RCC 7860 (cell line): ENCODE measurements around the gene SBF2.
"Not testable (repeated sequence)": the region's sequence is repeated elsewhere in the genome, so short reads cannot be mapped to it uniquely, and the experiment has no call there.

ENCODE experiments used
- DNase-seq: peaks from one replicate; pipeline ENCODE4 v3.0.0-alpha.2; 2015; ENCODE audit warnings: low spot score
- FAIRE-seq: peaks from 2 replicates; lab custom pipeline; 2012; peaks lifted over from hg19 to GRCh38; lab: Jason Lieb, UNC

SBF2 gene

DNA sequence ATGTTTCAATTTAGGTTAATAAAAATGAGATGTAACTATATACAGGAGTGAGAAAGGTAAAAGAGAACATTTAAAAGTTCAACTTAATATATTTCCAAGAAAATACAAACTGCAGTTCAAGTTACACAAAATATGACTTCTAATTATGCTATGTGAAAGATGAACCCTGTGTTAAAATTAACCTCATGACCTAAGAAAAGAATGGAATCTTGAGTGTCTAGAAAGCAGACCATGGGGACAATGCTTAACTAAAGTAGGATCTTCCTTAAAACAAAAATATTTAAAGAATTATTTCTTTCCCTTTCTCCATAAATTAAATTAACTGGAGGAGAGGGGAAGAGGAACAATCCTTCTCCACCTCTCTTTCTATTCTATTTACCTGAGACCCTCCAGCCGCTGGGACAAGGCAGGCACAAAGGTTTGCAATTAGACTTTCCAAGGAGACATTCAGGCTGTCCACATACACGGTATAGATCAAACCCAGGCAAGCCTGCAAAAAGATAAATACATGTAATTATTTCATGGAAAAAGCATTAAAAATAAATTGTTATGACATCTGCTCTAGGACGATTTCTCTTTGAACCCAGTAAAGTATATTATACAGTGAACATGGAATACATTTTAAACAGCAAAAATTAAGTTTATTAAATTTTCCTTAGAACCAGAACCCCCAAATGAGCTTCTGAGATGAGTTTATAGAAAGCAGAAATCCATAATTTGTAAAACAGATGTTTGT lies 264.5 kb downstream of the SBF2 start:
- DNase-seq (no peak), FAIRE-seq (no peak)

DNA sequence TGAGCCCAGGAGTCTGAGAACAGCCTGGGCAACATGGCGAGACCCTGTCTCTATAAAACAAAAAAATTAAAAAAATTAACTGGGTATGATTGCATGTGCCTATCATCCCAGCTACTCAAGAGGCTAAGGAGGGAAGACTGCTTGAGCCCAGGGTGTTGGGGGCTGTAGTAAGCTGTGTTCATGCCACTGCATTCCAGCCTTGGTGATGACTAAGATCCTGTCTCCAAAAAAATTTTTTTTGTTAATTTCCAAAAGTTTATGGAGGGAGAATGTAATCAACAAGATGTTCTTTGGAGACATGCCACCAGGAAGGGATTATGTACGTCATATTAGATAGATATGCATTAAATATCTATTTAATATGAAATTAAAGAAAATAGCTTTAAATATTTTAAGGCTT lies 267.5 kb downstream of the SBF2 start:
- FAIRE-seq (no peak), DNase-seq (no peak)

DNA sequence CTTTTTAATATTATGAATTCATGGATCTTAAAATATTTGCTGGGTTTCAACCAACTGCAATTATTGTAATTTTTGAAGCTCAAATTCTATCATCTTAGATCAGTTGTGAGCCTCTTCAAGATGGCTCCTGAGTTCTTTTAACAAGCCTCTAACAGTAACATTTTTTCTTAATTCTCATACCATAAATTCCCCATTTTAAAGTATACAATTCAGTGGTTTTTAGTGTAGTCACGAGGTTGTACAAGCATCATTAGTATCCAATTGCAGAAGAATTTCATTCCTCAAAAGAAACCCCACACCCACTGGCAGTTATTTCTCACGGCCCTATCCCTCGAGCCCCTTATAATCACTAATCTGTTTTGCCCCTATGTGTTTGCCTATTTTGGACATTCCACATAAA lies 270.8 kb downstream of the SBF2 start:
- DNase-seq, result no peak
- FAIRE-seq, result no peak

DNA sequence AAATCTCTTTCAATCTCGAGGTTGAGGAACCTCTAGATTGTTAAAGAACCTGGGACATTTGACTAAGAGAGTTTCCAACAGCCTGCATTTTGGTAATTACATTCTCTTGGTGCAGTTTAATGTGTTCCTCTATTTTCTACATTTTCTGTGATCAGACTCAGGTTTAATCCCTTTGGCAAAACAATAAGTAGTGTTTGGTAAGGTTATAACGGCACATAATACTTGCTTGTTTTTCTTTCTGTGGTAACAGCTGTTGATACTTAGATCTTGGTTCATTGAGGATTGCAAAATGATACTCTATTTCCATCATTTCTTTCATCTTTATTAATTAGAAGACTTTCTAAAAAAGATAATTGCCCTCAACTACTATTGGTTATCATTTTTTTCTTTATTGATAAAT lies 271.3 kb downstream of the SBF2 start:
- FAIRE-seq, result no peak
- DNase-seq, result no peak

DNA sequence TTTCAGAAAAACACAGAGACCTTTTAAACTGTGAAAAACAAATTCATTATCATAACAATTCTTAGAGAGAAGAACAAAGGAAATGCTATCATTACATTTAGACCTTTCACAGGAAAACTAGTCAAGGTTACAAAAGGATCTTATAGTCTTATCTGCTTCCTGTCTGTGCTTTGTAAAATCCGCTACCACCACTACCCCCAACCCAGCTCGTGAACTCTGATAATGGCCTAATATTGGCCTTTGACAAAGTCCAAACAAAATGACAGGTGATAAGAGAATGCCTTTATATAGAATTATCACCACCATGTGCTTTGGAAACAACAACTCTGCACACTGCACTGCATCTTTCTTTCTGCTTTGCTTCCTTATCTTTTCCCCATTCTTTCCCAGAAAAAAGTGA lies 272.5 kb downstream of the SBF2 start:
- no peak for DNase-seq

DNA sequence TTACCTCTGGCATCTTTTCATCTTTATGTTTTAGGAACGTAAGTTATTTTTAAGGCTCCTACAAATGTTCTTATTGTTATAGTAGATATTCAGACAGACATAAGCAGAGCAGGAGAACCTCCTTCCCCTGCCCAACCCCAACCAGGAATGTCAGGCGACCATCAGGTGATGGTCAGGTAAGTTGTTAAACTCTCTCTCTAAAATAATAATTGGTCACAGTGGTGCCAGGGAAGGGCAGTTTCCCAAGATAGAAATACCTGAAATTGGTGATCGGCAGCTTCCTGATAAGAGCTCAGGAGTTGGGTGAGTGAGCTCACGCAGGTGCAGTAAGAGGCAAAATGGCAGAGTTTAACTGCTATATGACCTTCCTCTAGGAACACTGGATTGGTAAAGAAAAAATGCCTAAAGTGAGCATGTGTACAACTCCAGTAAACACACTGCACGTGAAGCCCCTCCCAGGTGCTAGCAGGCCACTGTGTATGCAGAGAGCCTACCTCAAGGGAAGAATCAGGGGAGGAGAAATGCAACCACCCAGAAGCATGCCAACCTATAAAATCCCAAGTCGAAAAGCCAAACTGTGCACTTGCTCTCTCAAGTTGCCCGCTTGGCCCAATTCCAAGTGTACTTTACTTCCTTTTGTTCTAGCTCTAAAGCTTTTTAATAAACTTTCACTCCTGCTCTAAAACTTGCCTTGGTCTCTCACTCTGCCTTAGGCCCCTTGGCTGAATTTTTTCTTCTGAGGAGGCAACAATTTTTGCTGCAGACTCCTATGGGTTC lies 273.9 kb downstream of the SBF2 start:
- DNase-seq (no peak), FAIRE-seq (no peak)

More for the DNA sequence above, 272.5 kb downstream of the SBF2 start:
- no peak for FAIRE-seq

DNA sequence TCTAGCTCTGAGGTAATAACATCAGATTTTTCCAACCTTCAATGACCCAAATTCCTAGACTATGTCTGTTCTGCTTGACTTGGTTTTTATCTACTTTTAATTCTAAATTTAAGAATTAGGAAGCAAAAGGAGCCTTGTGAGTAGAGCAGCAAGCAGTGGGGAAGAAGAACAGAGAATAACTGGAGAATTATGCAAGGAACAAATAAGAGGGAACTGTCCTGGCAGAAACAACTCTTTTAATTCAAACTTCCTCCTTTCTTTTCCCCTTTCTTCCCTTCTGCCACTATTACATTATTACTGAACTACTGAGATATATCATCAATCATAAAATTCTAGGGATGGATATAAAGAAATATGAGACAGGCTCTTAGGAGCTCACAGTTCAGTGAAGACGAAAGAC lies 276.1 kb downstream of the SBF2 start:
- FAIRE-seq, result no peak
- DNase-seq, result no peak

DNA sequence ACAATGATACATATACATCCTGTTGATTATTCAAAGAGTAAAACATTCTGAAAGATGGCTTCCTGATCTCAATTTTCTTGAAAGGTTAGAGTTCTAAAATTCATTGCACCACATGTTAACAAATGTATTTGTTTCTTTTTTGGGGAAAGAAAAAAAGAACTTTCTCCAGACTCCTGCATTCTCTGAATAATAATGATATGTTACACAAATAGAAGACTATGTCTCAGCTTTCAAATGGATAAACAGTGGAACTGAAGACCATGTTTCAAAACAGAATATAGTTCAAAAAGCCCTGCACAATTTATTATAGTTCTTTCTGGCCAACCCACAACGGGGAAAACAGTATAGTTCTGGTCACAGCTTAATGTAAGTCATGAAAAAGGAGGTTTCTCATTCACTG lies 277.0 kb downstream of the SBF2 start:
- DNase-seq, result no peak
- FAIRE-seq, result no peak

DNA sequence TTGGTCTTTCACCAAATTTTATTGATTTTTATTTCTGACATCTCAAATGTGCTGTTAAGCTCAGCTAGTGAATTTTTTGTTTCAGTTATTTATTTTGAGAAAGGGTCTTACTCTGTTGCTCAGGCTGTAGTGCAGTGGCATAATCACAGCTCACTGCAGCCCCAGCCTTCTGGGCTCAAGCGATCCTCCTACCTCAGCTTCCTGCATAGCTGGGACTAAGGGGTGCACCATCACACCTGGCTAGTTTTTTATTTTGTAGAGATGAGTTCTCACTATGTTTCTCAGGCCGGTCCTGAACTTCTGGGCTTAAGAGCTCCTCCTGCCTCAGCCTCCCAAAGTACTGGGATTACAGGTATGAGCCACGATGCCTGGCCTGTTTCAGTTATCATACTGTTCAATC lies 282.0 kb downstream of the SBF2 start:
- no peak for FAIRE-seq
- no peak for DNase-seq

DNA sequence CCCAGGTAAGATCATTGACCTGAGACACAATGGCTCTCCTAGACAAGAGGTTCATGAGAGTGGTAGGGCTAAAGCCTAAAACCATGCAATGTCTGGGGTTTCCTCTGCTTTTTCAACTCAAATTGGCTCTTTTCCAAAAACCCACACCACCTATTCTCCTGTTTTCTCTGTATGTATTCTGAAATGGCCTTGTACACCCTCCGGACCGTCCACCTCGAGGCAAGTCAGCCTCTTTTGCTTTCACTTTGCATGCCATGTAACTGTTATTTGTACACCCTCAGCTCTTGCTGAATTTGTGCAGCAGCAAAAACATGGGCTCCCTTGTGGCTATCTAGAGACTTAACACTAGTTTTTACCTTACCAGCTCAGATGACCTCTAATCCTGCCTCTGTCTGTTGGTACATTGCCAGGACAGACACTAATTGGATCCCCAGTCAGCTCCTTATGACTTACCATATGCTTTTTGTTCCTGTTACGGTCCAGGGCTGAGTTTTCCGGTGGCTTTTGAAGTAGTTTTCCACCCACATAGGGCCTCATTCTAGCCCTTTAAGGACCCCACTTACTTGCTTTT lies 288.0 kb downstream of the SBF2 start:
- DNase-seq, result no peak
- no peak for FAIRE-seq

DNA sequence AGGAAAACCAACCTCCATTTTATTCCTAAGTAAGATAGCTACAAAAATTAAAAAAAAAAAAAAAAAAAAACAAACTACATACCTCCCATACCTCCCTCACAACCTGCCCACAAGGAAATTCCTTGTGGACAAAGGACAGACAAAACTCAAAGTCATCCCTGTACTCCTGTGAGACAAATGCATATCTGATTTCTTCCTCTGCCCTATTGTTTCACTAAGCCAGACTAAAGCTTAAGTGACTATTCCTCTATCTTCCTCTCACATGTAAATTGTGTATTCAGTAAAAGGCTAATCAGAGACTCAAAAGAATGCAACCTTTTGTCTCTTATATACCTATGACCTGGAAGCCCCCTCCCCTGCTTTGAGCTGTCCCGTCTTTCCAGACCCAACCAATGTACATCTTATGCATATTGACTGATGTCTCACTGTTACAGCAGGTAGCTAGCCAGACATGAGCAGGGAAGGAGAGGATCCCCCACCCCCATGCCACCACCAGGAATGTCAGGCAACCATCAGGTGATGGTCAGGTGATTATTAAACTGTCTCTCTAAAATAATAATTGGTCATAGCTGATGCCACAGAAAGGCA lies 289.4 kb downstream of the SBF2 start:
- DNase-seq (no peak), FAIRE-seq (no peak)

DNA sequence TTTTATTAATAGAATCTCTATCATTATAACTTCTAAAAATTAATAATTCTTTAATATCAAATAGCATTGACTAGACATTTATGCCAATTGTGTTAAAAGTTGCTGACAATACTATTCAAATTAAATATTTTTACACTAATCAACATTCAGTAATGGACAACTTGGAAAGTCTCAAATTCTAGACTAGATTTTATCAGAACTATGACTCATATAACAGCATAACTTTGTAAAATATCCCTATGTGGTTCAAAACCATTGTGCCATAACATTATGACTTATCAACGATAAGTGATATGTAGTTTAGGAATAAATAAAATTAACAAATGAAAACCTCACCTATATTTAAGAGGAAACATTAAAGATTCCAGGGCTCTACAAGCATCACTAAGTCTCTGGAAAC lies 291.8 kb downstream of the SBF2 start:
- DNase-seq (no peak), FAIRE-seq (no peak)

DNA sequence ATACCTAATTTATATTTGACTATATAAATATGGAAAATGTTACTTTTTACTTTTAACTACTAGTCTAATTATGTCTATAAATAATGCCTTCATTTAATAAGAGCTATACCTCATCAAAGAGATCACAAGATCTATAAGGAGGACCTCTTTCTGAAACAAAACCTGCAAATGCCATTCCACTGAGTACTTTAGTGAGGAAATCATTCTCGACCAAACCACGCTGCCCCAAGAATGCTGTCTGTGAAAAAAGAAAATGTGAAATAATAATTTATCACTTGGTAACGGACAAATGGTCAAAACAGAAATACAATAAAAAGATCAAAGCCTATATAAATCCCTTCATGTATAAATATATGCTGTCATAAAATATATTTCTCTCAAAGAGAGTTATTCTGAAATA lies 301.7 kb downstream of the SBF2 start:
- no peak for DNase-seq
- FAIRE-seq, result no peak

DNA sequence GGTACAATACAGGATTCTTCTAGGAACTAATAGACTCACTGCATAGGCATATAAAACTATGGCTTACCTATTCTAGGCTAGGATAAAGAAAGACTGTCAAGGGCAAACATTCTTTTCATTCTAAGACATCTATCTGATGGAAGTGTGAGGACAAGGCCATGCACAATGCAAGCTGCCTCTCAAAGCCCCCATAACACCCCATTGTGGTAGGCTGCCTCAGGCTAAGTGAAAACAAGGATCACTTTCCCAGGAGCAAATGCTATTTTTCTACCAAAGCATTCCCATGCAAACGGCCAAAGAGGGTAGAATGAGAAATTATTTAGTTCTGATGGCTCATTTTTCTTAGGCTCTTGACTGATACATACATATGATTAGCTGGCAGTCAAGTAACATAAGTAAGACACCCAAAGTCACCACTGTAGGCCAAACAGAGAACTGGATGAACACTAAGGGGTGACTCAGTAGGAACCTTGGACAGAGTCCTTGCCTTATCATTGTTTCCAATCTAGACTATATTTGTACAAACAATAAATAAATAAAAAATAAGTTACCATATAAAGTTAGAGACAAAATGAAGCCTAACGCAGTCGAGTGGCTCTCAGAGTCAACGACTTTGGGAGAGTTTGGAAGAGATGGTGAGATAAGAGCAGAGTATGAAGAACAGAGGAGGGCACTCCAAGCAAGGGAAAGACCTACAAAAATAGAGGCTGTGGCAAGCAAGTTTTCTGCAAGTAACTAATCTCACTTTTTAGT lies 303.6 kb downstream of the SBF2 start:
- DNase-seq, result no peak
- FAIRE-seq, result no peak

DNA sequence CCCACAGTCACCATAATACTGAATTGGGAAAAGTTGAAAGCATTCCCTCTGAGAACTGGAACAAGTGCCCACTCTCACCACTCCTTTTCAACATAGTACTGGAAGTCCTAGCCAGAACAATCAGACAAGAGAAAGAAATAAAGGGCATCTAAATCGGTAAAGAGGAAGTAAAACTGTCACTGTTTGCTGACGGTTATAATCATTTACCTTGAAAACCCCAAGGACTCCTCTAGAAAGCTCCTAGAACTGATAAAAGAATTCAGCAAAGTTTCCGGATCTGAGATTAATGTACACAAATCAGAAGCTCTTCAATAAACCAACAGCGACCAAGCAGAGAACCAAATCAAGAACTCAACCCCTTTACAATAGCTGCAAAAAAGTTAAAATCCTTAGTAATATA lies 306.7 kb downstream of the SBF2 start:
- not testable (repeated sequence) for DNase-seq, FAIRE-seq

DNA sequence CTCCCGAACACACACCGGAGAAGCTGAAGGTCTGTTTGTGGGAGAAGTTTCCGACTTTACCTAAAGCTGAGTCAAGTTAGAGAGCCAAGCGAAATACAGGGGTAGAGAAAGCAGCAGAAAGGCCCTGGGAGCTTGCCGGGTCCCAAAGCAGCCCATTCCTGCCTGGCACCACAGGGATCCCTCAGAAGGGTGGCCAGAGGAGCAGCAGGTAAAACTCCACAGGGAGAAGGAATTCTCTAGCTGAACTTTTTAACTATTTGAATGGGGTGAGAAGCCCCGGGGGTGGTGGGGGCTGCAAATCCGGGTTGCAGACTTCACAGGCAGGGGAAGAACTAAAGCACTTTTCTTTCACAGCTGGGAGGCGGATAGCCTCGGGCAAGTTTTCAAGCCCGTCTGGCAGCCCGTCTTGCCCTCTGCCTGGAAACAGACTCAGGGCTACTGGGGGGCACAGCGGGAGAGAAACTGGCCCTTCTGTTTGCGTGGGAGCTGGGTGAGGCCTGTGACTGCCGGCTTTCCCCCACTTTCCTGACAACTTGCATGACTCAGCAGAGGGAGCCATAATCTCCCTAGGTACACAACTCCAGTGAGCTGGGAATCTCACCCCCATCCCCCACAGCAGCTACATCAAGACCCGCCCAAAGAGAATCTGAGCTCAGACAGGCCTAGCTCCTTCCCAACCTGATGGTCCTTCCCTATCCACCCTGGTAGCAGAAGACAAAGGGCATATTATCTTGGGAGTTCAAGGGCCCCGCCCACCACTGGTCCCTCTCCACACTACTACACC lies 311.0 kb downstream of the SBF2 start:
- DNase-seq (no peak), FAIRE-seq (no peak)

DNA sequence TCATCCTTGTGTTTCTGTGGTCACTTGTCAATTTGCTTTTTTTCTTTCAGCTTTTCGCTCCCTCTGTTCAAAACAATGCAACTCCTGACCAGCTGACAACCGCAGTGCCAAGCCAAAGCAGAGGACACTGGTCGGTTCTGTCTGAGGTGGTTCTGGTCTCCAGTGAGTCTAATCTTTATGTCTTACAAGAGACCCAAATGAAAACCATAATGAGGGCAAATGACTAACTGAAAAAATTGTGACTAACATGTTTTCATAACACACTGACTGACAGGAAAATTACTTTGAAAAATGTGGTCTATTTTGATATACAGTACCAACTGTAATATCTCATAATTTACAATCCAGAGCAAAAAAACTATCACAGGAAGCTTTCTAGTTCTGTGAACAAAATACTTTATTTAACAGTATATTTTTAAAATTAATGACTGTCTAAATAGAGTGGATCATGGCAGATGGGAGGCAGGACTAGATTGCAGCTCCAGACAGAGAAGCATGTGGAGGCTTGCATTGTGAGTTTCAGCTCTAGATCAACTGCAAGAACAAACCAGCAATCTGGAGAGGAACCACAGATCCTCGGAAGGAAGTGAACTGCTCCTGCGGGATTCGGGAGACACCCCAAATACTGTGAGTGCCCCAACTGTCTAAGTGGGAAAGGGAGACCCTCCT lies 311.8 kb downstream of the SBF2 start:
- FAIRE-seq (no peak), DNase-seq (no peak)

DNA sequence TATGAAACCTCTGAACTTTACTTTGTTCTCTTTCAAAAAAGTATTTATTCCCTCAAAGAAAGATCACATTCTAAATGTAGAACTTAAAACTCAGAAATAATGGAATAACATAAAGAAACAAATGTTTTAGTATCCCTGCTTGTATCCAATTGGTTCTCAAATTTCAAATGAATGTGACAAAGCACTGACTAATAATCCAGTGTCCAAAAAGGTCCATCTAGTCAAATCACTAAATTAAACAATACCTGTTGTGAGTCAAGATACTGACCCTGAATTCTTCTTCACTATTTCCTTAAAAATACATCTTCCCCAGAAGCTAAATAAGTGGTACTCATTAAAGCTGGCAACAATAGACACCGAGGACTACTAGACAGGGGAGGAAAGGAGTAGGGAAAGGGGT lies 313.1 kb downstream of the SBF2 start:
- no peak for FAIRE-seq
- DNase-seq, result no peak

DNA sequence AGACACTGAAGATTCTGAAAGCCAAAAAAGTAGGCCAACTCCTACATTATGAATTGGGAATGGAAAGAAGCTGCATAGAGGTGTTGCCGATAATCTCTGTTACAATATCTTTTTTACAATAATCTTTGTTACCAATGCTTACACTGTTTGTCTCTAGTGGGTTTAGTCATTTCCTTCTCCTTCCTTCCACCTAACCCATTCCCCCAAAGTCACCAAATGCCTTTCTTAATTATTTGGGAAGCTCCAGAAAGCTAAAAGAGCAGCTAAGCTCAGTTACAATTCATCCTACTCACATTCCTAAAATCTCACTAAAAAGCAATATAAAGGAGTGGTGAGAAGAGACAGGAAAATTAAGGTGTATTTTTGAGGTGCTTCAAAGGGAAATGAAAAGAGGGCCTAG lies 316.5 kb downstream of the SBF2 start:
- no peak for DNase-seq
- no peak for FAIRE-seq

DNA sequence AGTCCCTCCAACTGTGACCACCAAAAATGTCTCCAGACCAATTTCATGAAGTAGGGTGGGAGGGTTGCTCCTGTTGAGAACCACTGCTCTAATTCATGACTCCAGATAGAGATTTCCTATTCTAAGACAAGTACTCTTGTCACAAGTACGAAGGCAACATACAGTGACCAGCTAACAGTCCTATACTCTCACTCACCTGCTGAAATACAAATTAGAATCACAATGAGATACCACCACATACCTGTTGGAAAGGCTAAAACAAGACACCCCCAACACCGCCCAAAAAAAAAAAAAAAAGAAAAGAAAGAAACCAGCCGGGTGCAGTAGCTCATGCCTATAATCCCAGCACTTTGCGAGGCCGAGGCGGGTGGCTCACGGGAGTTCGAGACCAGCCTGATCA lies 319.6 kb downstream of the SBF2 start:
- FAIRE-seq (no peak), DNase-seq (no peak)
